Mesothelial cell of epicardium (in vitro differentiated cells): ENCODE data around the gene INPP4B. TPM values are rescaled to one million over a fixed set of nuclear protein-coding genes. Genes with fewer than 3 reads are reported as not detected.

Experiments used
- DNase-seq, 2 experiments: peaks; one replicate each; pipeline ENCODE4 v3.0.0; 2021; ENCODE audit warnings: low spot score in 2 of 2; ENCODE audit not compliant: unreplicated experiment in 2 of 2
- H3K27ac Mint-ChIP-seq: 2 replicates; pipeline ENCODE4 v1.8.0; 2021; ENCODE audit warnings: mixed read lengths
- H3K27me3 Mint-ChIP-seq: 2 replicates; pipeline ENCODE4 v1.8.0; 2021; ENCODE audit warnings: low read depth, mixed read lengths
- H3K36me3 Mint-ChIP-seq: 2 replicates; pipeline ENCODE4 v1.8.0; 2021; ENCODE audit warnings: mixed read lengths
- H3K4me1 Mint-ChIP-seq: 2 replicates; pipeline ENCODE4 v1.8.0; 2021; ENCODE audit warnings: mixed read lengths
- H3K4me3 Mint-ChIP-seq: 2 replicates; pipeline ENCODE4 v1.8.0; 2021; ENCODE audit warnings: mild to moderate bottlenecking, moderate library complexity, mixed read lengths
- H3K9me3 Mint-ChIP-seq: 2 replicates; pipeline ENCODE4 v1.8.0; 2021; ENCODE audit warnings: mixed read lengths
- total RNA-seq: library from RNA; stranded (reverse); gene quantifications from 3 replicates; pipeline ENCODE4 v1.2.1, GENCODE V29; 2021
- TF ChIP-seq, protein P1 (sequence below): fragments of 200-600 bp; sonication (generic); IDR thresholded peaks from one replicate; pipeline ENCODE4 v1.5.0; 2021; ENCODE audit warnings: antibody characterized with exemption; ENCODE audit not compliant: unreplicated experiment

The INPP4B gene
- total RNA-seq, 1 donor from 2014 or later: 35.4 TPM

DNA sequence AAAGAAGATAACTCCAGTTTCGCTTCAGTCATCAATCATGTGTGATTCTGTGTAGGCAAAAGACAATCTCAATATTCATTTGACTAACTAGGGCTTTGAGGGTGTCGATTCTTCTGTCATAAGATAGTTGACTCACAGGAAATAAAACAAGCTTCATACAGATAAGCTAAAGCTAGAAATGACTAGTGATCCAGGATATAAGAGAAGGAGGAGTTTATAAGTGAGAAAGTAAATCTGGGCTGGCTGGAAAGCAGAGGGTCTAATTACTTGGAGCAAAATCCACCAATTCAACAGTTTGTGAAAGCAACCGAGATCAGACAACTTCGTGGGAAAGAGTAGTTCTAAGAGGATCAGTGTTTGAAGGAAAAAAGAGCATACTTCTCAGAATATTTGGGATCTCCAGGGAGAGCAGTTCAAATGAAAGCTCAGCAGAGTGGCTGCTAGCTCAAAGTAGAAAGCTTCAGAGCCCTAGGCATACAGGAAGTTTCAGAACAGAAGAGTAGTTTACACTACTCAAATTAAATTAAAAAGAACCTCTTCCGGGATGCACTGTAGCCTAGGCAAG lies 429.3 kb downstream of the INPP4B start:
- DNase-seq: no peak
- peaks cover 11% of the 10 kb centered on the region for H3K4me1 Mint-ChIP-seq
- peaks cover 4% of the 10 kb centered on the region for H3K36me3 Mint-ChIP-seq
- H3K4me3 Mint-ChIP-seq: no peak overlapping the region
- TF ChIP-seq, protein P1, sequence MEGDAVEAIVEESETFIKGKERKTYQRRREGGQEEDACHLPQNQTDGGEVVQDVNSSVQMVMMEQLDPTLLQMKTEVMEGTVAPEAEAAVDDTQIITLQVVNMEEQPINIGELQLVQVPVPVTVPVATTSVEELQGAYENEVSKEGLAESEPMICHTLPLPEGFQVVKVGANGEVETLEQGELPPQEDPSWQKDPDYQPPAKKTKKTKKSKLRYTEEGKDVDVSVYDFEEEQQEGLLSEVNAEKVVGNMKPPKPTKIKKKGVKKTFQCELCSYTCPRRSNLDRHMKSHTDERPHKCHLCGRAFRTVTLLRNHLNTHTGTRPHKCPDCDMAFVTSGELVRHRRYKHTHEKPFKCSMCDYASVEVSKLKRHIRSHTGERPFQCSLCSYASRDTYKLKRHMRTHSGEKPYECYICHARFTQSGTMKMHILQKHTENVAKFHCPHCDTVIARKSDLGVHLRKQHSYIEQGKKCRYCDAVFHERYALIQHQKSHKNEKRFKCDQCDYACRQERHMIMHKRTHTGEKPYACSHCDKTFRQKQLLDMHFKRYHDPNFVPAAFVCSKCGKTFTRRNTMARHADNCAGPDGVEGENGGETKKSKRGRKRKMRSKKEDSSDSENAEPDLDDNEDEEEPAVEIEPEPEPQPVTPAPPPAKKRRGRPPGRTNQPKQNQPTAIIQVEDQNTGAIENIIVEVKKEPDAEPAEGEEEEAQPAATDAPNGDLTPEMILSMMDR: no peak
- H3K27me3 Mint-ChIP-seq: no peaks in the 10 kb centered on the region
- H3K9me3 Mint-ChIP-seq: peaks cover 5% of the 10 kb centered on the region
- peak overlapping the region; percentile 84 for H3K27ac Mint-ChIP-seq

DNA sequence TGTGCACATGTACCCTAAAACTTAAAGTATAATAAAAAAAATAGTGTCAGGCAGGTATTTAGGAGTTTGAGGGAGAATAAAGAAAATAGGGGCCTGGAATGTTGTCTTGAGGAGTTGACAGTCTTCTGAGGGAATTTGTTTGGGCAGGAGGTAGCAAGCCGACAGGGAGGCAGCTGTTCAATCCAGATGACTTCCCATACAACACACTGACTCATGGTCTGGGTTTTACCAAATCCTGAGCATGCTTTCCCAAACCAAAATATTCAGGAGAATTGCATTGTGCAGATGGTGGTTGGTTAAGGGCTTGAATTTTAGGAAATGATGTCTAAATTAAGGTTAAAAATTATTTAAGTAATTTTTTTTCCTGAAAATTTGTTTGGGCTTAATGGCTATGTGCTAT lies 430.0 kb downstream of the INPP4B start:
- no peak overlapping the region for H3K27ac Mint-ChIP-seq
- no peaks in the 10 kb centered on the region for H3K27me3 Mint-ChIP-seq
- peaks cover 4% of the 10 kb centered on the region for H3K36me3 Mint-ChIP-seq
- peaks cover 5% of the 10 kb centered on the region for H3K9me3 Mint-ChIP-seq
- TF ChIP-seq, protein P1: no peak
- H3K4me1 Mint-ChIP-seq: peaks cover 11% of the 10 kb centered on the region
- no peak overlapping the region for H3K4me3 Mint-ChIP-seq
- DNase-seq: no peak

DNA sequence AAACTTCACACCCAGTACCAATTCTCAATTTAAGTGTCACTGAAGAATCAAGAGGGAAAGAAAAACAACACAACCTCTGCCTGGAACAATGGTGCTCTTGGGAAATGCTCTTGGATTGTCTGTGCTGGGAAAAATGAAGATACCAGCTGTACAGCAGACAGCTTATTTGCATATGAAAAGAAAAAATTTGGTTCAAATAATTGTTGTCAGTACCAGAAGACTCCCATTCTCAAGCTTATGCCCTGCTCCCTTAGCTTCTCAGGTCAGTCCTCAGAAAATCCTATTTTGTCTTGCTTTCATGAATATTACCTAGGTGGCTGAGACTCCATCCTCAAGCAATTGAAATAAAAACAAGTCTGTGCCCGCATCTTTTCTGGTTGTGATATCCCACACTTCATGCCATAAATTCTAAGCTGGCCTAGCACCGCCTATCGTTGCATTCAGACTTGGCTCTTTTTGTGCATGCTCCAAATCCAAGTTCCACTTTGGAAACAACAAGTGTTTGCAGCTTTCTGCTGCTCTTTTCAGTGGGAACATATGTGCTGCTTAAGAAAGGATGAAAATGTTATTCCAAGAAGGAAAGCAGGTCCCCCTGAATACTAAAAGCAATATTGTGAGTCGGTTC lies 431.6 kb downstream of the INPP4B start:
- Mint-ChIP-seq H3K4me1 (peaks cover 11% of the 10 kb centered on the region), H3K9me3 (peaks cover 5% of the 10 kb centered on the region), H3K36me3 (peaks cover 4% of the 10 kb centered on the region), H3K27ac (no peak overlapping the region), H3K27me3 (no peaks in the 10 kb centered on the region), H3K4me3 (no peak overlapping the region)
- TF ChIP-seq, protein P1: no peak
- no peak for DNase-seq

DNA sequence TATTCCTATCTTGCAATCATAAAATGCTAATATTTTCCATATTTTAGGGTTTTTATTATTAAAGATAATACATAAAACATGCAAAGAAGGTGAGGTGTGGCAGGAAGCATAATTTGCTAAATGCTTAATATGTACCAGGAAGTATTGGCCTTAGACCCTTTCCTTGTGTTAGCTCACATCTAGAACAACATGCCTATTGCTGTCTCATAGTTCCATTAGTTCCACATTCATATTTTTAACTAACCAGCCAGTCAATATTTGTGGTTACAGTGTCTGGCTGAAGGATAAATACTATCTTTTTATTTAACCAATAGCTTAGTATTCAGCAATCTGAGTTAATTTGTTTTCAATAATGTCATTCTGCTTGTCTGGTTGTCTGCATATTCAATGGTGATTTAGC lies 432.6 kb downstream of the INPP4B start:
- H3K4me1 Mint-ChIP-seq: peaks cover 14% of the 10 kb centered on the region
- H3K27me3 Mint-ChIP-seq: no peaks in the 10 kb centered on the region
- H3K27ac Mint-ChIP-seq: no peak overlapping the region
- H3K9me3 Mint-ChIP-seq: peaks cover 5% of the 10 kb centered on the region
- TF ChIP-seq, protein P1: no peak
- peaks cover 4% of the 10 kb centered on the region for H3K36me3 Mint-ChIP-seq
- H3K4me3 Mint-ChIP-seq: no peak overlapping the region
- no peak for DNase-seq

DNA sequence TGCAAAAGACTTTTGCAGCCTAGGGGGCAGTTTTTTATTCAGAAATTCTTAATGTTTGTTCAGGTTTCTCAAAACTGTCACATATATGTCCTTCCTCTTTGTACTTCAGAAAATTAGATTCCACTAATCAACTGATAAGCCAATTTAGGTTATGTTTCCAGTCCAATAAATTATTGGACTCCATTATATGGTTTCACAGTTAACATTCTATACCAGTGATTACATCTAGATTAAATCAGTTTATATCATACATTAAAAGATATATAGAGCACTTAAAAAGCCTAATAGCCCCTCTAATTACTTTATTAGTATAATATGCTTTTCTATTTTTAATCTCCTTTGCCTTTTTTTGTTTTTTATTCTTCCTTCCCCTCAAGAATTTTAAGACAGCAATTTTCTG lies 434.1 kb downstream of the INPP4B start:
- TF ChIP-seq, protein P1: no peak
- peaks cover 4% of the 10 kb centered on the region for H3K36me3 Mint-ChIP-seq
- no peak overlapping the region for H3K4me3 Mint-ChIP-seq
- no peak for DNase-seq
- no peaks in the 10 kb centered on the region for H3K27me3 Mint-ChIP-seq
- peaks cover 5% of the 10 kb centered on the region for H3K9me3 Mint-ChIP-seq
- no peak overlapping the region for H3K27ac Mint-ChIP-seq
- peaks cover 22% of the 10 kb centered on the region for H3K4me1 Mint-ChIP-seq
